GM21381 (cell line): ENCODE data around the gene EXOC2.

Experiments
- ATAC-seq: cut with Tn5 transposase; IDR thresholded peaks from one replicate; pipeline ENCODE4 v1.9.1; 2021; ENCODE audit warnings: mild to moderate bottlenecking, moderate library complexity; ENCODE audit not compliant: unreplicated experiment

EXOC2 gene

GRCh38 chr6:540490-540889 lies 152.4 kb downstream of the EXOC2 start:
- no peak for ATAC-seq

GRCh38 chr6:537114-537513 lies 155.8 kb downstream of the EXOC2 start:
- ATAC-seq: no peak

- no peak for ATAC-seq
These were observed 162.5 kb downstream of the EXOC2 start for GRCh38 chr6:530425-530824.

- ATAC-seq: no peak
These were observed 163.9 kb downstream of the EXOC2 start for GRCh38 chr6:528989-529388.

GRCh38 chr6:527989-528673 lies 164.8 kb downstream of the EXOC2 start:
- no peak for ATAC-seq

- ATAC-seq: no peak
These were observed 168.1 kb downstream of the EXOC2 start for GRCh38 chr6:524803-525202.

- no peak for ATAC-seq
These were observed 172.1 kb downstream of the EXOC2 start for GRCh38 chr6:520820-521219.

GRCh38 chr6:518218-518617 lies 174.7 kb downstream of the EXOC2 start:
- no peak for ATAC-seq

GRCh38 chr6:516213-516612 lies 176.7 kb downstream of the EXOC2 start:
- ATAC-seq: no peak

GRCh38 chr6:515267-515666 lies 177.7 kb downstream of the EXOC2 start:
- no peak for ATAC-seq

GRCh38 chr6:514396-514978 lies 178.5 kb downstream of the EXOC2 start:
- ATAC-seq: no peak

- ATAC-seq: no peak
These were observed 179.0 kb downstream of the EXOC2 start for GRCh38 chr6:513961-514360.

- no peak for ATAC-seq
These were observed 179.9 kb downstream of the EXOC2 start for GRCh38 chr6:513058-513457.

GRCh38 chr6:511488-512137 lies 181.3 kb downstream of the EXOC2 start:
- ATAC-seq: no peak

GRCh38 chr6:509676-510075 lies 183.3 kb downstream of the EXOC2 start:
- ATAC-seq: no peak

GRCh38 chr6:508614-509013 lies 184.3 kb downstream of the EXOC2 start:
- no peak for ATAC-seq

GRCh38 chr6:508006-508405 lies 184.9 kb downstream of the EXOC2 start:
- no peak for ATAC-seq

- no peak for ATAC-seq
These were observed 185.9 kb downstream of the EXOC2 start for GRCh38 chr6:506920-507622.

- no peak for ATAC-seq
These were observed 186.4 kb downstream of the EXOC2 start for GRCh38 chr6:506508-506907.

GRCh38 chr6:505374-505773 lies 187.6 kb downstream of the EXOC2 start:
- ATAC-seq: no peak

- ATAC-seq: no peak
These were observed 188.4 kb downstream of the EXOC2 start for GRCh38 chr6:504446-504980.
